Measurements from ENCODE around the gene SH3RF3.

DNA sequence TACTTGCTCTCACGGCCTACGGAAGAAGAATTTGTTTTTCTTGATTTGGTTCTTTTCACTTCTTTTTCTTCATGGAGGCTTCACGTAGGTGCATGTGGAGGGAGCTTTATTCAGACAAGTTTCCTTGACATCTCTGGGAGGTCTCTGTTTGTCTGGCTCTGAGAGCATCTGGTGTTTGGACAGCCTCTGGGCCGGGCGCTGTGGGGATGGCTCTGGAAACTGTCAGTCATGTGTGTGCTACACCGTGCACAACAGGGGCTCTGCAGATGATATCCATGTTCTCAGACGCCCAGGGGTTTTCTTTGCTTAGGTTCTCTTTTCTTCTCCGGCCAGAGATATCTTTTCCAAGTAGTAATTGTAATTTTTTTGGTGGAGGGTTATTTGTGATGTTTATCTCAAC lies 130.7 kb downstream of the SH3RF3 start:
- TF ChIP-seq CEBPB (IDR thresholded peaks at IDR 0.05; ENCODE audit: borderline replicate concordance in 1 of 2, low read depth in 2 of 2, low read length in 2 of 2) = no peak
- TF ChIP-seq, protein P1, sequence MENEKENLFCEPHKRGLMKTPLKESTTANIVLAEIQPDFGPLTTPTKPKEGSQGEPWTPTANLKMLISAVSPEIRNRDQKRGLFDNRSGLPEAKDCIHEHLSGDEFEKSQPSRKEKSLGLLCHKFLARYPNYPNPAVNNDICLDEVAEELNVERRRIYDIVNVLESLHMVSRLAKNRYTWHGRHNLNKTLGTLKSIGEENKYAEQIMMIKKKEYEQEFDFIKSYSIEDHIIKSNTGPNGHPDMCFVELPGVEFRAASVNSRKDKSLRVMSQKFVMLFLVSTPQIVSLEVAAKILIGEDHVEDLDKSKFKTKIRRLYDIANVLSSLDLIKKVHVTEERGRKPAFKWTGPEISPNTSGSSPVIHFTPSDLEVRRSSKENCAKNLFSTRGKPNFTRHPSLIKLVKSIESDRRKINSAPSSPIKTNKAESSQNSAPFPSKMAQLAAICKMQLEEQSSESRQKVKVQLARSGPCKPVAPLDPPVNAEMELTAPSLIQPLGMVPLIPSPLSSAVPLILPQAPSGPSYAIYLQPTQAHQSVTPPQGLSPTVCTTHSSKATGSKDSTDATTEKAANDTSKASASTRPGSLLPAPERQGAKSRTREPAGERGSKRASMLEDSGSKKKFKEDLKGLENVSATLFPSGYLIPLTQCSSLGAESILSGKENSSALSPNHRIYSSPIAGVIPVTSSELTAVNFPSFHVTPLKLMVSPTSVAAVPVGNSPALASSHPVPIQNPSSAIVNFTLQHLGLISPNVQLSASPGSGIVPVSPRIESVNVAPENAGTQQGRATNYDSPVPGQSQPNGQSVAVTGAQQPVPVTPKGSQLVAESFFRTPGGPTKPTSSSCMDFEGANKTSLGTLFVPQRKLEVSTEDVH (IDR thresholded peaks at IDR 0.05; ENCODE audit: low read depth, partially characterized antibody) = no peak

Data from GM12878 (cell line).